Articular chondrocyte of knee joint (primary cell): ENCODE results near the gene SMARCB1. TPM values are rescaled to one million over a fixed set of nuclear protein-coding genes. Genes with fewer than 3 reads are reported as not detected.

Source experiments
- small RNA-seq: library from RNA; depleted of rRNA; stranded (forward); fragments of <200 nt; gene quantifications from one replicate; pipeline ENCODE3, GENCODE V24; 2012
- total RNA-seq: library from RNA; depleted of rRNA; stranded (reverse); fragments of >200 nt; gene quantifications from 2 replicates; pipeline ENCODE4 v1.2.3, GENCODE V29; 2012

Gene SMARCB1
- total RNA-seq: 44.3 and 48.2 TPM in 2 replicates

DNA sequence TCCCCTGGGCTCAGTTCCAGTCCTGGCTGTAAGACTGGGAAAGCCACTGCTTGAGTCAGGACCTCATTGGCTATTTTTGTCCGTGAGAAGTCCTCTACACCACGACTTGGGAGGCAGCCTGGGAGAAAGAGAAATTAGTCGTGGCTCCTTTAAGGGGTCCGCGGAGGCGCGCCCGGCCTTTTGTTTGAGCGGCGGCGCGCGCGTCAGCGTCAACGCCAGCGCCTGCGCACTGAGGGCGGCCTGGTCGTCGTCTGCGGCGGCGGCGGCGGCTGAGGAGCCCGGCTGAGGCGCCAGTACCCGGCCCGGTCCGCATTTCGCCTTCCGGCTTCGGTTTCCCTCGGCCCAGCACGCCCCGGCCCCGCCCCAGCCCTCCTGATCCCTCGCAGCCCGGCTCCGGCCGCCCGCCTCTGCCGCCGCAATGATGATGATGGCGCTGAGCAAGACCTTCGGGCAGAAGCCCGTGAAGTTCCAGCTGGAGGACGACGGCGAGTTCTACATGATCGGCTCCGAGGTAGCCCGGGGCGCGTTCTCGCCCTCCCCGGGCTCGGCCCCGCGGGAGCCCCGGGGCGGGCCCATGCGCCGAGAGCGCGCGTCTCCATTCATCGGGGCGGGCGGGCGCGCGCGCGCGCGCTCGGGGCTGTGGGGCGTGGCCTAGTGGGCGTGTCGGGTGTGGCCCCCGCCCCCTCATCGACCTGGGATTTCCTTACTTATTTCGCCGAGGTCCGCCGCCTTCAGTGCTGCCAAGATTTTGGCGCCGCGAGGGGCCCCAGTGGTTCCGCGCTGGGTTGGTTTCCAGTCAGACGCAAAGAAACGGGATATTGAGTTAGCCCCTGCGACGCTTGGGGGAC lies at the start of gene SMARCB1:
TSS of gene SMARCB1 (plus strand) at position 215 of the 848 bp plus-strand sequence. CDS start at position 419, 204 bp downstream.

GRCh38 chr22:23750714-23751440 lies 35.9 kb upstream of the SMARCB1 start, which contains the start of gene ZNF70:
TSS of gene ZNF70 (minus strand) at chr22:23751112. CDS start at chr22:23745140, 5,972 bp downstream.

GRCh38 chr22:23754220-23754919 lies 32.4 kb upstream of the SMARCB1 start, which contains the start of gene VPREB3:
TSS of gene VPREB3 (minus strand) at chr22:23754425. CDS start at chr22:23754363, 62 bp downstream.

DNA sequence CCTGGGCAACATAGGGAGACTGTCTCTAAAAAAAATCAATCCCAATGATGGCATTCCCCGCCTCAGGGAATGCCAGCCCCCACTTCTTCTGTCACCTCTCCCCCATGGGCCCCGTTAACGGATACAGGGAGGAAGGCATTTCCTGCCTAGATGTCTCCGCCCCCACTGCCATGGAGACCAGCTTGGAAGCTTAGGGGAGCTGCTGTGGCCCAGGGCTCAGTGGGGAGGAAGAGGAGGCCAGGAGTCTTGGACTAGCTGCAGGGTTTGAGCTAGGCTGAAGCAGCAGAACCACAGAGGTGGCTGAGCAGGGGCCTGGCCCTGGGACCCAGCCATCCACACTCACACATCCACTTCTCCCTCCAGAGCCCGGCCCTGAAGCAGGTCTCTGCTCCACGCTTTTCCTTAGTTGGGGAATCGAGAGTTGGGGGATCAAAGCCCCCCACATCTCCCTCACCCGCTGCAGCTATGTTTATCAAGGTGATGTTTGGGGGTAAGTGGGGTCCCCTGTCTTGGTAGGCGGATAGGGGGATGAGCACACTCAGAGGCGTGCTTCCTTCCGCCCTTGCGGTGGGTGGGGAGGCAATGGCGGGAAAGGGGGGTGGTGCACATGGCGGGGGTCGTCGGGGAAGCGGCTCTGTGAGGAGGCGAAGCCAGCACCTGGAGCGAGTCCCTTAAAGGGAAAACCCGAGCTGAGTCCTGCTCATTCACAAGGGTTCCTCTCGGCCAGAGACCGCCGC lies 23.8 kb upstream of the SMARCB1 start, which contains the start of gene C22orf15:
TSS of gene C22orf15 (plus strand) at position 149 of the 737 bp plus-strand sequence. CDS start at position 466, 317 bp downstream.

DNA sequence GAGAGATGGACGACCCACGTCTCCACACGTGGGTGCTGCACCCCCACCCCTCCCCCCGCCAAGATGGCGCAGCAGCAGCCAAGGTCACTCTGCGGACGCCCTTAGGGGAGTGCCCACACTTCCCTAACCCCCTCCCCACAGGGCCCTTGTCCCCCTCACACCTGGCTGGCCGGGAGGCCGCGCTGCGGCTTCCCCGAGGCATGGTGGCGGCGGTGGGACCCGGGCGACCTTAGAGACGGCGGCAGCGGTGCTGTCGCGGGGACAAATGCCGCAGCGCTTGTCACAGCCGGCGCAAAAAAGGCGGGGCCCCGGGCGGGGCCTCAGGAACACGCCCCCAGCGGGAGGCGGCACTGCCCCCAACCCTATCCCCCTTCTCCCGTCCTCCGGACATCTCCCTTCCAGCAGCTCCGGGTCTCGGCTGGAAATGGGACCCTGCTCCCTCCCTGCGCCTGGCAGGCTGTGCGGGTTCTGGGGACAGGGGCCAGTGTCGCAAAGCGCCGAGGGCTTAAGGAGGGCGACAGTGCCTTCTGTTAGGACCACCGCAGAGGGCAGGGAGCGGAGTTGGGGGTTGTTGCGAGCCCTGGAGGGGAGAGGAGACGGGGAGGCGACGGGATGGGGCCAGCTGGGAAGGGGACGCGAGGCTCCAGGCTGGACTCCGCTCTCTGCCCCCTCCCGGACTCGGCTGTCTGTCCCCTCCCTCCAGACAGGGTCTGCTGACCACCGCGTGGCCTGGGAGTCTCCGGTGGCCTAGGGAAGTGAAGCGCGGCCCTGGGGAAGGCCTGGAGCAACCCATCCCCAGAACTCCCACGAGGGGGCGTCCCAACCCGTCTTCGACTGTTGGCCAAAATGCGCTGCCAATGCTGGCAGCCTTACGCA lies 18.9 kb upstream of the SMARCB1 start, which contains the start of gene CHCHD10:
TSS of gene CHCHD10 (minus strand) at position 300 of the 876 bp plus-strand sequence. CDS start at position 202, 98 bp downstream.

GRCh38 chr22:23772649-23773473 lies 13.9 kb upstream of the SMARCB1 start, which contains the start of gene MMP11:
TSS of gene MMP11 (plus strand) at chr22:23772849. CDS start at chr22:23772871, 22 bp downstream.

GRCh38 chr22:23838681-23839468 lies 52.1 kb downstream of the SMARCB1 start, which contains the start of gene DERL3:
TSS of gene DERL3 (minus strand) at chr22:23839006. CDS start at chr22:23838987, 19 bp downstream.

DNA sequence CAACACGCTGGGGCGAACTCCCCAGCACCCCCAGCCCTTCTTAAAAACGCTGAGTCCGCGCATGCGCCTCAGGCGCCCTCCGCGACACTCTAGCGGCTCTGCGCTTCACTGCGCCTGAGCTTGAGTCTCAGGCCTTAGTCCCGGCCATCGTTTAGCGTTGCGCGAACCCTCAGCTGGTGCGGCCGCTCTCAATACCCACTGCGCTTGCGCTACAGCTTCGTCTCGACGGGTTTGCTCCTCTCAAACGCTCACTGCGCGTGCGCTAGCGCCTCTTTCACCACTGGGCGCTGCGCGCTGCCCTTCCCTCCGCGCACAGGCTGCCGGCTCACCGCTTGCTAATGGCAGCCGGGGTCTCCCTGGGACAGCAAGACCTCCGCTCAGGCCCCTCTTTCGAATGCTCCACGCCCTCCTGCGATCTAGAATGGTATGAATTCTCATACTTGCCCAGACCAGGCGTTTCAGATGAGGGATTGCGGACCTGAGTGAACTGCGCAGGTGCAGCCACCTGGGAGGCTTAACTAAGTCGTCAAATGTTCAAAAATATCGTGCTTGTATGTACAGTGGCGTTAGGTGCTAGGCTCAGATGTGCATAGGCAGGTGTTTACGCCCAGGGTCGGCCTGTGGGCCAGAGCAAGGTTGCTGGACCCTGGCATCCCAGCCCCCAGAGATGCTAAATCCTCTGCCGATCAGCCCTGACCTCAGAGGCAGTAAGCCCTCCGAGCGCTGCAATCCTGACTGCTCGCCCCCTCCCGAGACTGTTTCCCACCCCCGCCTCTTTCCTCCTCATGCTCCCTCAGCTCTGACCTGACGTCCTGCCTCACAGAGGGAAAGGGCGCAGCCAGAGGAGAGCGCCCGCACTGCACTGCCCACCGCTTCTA lies 71.1 kb downstream of the SMARCB1 start, which contains the start of gene SLC2A11:
TSS of gene SLC2A11 (plus strand) at position 270 of the 878 bp plus-strand sequence. CDS start at position 395, 125 bp downstream.

Small RNA genes lying within 50 kb of the gene (small RNA-seq; reads per million reads assigned to genes)
- gene RN7SL268P: not detected

Other genes with a start within 250 kb of the SMARCB1 start
- gene IGLL1, start 206.7 kb upstream of the SMARCB1 start, total RNA-seq: not detected in 2 replicates
- 0.11 and 0.13 TPM in 2 replicates for gene DRICH1, start 154.6 kb upstream of the SMARCB1 start, total RNA-seq
- not detected in 2 replicates for gene RGL4, start 96.0 kb upstream of the SMARCB1 start, total RNA-seq
- 6.3 and 7.1 TPM in 2 replicates for gene ZNF70, start 35.9 kb upstream of the SMARCB1 start, total RNA-seq
- not detected in 2 replicates for gene VPREB3, start 32.5 kb upstream of the SMARCB1 start, total RNA-seq
- 1.2 and 1.9 TPM in 2 replicates for gene C22orf15, start 24.0 kb upstream of the SMARCB1 start, total RNA-seq
- 3.9 and 6.5 TPM in 2 replicates for gene CHCHD10, start 19.0 kb upstream of the SMARCB1 start, total RNA-seq
- gene MMP11, start 14.1 kb upstream of the SMARCB1 start, total RNA-seq: 3.9 and 4.1 TPM in 2 replicates
- 0.43 and 0.65 TPM in 2 replicates for gene DERL3, start 52.0 kb downstream of the SMARCB1 start, total RNA-seq
- gene SLC2A11, start 70.9 kb downstream of the SMARCB1 start, total RNA-seq: 12.3 and 15.3 TPM in 2 replicates
- 156 and 195 TPM in 2 replicates for gene MIF, start 107.4 kb downstream of the SMARCB1 start, total RNA-seq
- gene GSTT2B, start 174.2 kb downstream of the SMARCB1 start, total RNA-seq: 1.7 and 19.7 TPM in 2 replicates
- gene DDTL, start 179.9 kb downstream of the SMARCB1 start, total RNA-seq: 1.0 TPM in 1 of 2 replicates, not detected in the other
- 57.7 and 68.2 TPM in 2 replicates for gene DDT, start 187.5 kb downstream of the SMARCB1 start, total RNA-seq
- gene GSTT2, start 193.2 kb downstream of the SMARCB1 start, total RNA-seq: 0.78 TPM in 1 of 2 replicates, not detected in the other
- gene GSTT4, start 218.5 kb downstream of the SMARCB1 start, total RNA-seq: not detected in 2 replicates
- 37.8 and 38.2 TPM in 2 replicates for gene CABIN1, start 224.3 kb downstream of the SMARCB1 start, total RNA-seq